Stromal cell of bone marrow (primary cell): ENCODE data around the gene KLK10.

Source experiments
- DNase-seq: peaks from one replicate; pipeline ENCODE4 v3.0.0-alpha.2; 2012; ENCODE audit warnings: low read depth

KLK10 gene

GRCh38 chr19:51019544-51019925 is at the start of gene KLK10:
Gene KLK10, minus strand, starts transcription at chr19:51019709. Its CDS starts 579 bp downstream, at chr19:51019130.
- no peak for DNase-seq

DNA sequence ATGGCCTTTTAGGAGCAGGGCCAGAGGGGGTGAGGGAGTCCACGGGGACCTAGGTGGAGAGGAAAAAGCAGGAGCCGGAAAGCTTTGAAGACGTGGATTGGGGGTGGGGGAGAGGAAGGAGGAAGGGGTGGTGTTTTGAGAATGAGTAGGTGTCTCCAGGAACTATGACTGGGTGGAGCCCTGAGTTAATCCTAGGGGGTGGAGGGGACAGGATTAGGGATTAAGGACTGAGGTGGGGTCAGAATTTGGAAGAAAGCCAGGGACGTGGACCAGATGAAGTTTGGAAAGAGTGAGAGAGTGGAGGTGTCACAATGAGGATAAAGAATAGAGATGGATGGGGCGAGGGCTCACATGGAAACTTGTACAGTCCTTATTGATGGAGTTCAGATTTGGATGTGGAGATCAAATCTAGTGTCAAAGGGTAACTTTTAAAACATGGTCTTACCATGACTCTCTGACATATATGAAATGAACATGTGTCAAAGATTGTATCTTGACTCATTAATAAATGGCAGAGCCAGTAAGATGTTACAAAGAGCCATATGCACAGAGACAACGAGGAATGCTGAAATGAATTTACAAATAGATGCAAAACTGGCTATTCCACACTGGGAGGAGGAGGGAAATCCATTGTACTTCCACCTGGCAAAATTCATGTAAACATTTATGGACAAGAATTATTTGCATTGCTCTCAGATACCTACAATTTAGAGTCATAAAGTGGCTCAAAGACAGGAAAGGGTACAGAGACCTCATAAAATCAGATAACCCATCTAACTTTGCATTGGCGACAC is 47.1 kb upstream of the KLK10 start:
- DNase-seq = no peak

DNA sequence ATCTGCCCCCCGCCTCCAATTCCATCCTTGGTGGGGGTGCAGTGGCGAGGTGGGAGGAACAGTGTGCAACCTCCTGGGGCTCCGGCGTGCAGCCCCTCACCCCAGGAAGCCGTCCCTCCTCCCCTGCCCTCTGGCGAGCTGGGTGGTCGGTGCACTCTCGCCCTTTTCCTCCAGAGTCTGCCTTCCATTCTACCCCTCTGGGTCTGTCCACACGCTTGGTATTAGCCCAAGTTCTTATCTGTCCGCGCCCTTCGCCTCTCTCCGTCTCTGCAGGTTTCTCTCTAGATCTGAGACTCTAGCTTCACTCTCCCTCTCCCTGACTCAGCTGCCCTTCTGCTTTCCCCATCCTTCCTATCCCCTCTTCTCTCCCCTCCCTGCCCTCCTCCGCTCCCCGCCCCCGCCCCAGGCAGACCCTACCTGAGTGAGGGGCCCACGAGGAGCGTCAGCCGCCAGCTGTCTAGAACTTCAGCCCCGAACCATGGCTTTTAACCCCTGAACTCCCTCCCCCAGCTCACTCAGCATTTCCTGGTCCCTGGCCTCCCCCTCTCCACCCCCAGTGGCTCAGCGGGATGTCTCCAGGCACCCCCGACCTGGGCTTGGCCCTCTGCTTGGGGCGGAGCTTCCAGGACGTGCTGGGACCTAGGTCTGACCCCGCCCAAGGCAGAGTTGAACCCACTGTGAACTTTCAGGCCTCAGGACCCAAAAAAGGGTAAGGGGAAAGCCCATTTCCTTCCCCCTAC is 45.9 kb upstream of the KLK10 start:
- no peak for DNase-seq

GRCh38 chr19:51064534-51065220 is 45.2 kb upstream of the KLK10 start, which contains the start of gene KLK13:
Gene KLK13, minus strand, starts transcription at chr19:51065092. Its CDS starts 25 bp downstream, at chr19:51065067.
- DNase-seq = no peak

DNA sequence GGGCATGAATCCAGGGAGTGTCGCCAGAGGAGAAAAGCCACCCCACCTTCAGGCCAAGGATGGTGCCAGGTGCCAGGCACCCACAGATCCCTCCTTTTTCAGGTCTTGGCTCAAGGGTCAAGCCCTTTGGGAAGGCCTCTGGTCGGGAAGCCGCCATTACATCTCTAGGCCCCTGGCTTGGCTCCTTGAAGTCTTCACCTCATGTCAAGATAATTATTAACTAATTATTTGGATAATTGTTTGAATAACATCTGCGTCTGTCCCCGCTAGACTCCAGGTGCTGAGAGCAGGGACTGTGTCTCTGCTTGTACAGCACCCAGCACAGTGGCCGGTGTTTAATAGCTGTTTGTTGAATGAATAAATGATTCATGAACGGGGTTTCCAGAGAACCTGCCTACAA is 44.2 kb upstream of the KLK10 start:
- no peak for DNase-seq

DNA sequence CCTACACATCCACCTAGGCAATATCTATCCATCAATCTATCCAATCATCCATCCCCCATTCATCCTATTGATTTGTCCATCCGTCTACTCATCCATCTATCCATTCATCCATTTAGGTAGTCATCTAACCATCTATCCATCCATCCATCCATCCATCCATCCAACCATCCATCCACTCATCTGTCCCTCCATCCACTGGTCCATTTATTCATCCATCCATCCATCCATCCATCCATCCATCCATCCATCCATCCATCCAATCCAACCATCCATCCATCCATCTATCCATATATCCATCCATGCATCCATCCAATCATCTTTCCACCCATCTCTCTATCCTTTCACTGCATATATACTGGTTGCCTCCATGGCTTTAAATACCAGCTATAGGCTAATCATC is 41.5 kb upstream of the KLK10 start:
- no peak for DNase-seq

- no peak for DNase-seq
Observed at GRCh38 chr19:51060336-51060735, 40.8 kb upstream of the KLK10 start.

GRCh38 chr19:51059715-51060114 is 40.2 kb upstream of the KLK10 start:
- no peak for DNase-seq

GRCh38 chr19:51055866-51056265 is 36.4 kb upstream of the KLK10 start:
- no peak for DNase-seq

GRCh38 chr19:51047031-51047335 is 27.5 kb upstream of the KLK10 start:
- DNase-seq = no peak

DNA sequence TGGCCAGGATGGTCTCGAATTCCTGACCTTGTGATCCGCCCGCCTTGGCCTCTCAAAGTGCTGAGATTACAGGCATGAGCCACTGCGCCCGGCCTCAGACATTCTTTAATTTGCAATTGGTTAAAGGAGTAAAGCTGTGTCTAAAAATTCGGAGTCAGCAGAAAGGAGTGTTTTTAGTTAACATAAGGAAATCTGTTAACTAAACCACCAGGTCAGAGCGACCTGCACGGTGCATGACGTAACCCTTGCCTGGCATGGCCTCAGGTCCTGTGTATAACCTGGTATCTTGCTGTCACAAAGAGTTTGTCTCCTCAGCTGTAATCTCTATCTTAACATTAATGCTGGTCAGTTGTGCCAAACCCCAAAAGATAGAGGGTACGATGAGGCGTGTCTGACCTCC is 24.8 kb upstream of the KLK10 start:
- DNase-seq = no peak

GRCh38 chr19:51043497-51043896 is 24.0 kb upstream of the KLK10 start:
- no peak for DNase-seq

- no peak for DNase-seq
Observed at GRCh38 chr19:51040151-51040550, 20.6 kb upstream of the KLK10 start.

- no peak for DNase-seq
Observed at GRCh38 chr19:51036519-51036918, 17.0 kb upstream of the KLK10 start.

DNA sequence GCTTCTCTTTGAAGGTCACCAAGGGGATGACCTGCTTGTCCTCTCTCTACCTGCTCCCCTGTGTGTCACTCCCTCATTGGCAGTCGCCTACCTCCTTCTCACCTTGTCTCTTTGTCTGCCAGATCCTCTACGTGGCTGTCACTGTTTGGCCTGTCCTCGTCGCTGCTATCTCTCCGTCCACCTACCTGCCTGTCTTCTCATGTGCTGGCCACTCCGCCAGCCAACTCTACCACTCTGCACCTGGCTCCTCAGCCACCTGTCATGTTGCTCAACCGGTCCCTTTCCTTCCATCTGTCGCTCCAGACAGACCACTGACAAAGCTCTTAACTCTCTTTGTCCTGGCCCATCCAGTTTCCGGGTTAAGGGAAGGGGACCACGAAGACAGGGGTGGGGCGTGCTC is 15.2 kb upstream of the KLK10 start, which contains the start of gene KLK12:
Gene KLK12 (minus strand): TSS at position 299 of the 400 bp plus-strand sequence. CDS start 381 bp downstream, outside the sequence.
- no peak for DNase-seq

DNA sequence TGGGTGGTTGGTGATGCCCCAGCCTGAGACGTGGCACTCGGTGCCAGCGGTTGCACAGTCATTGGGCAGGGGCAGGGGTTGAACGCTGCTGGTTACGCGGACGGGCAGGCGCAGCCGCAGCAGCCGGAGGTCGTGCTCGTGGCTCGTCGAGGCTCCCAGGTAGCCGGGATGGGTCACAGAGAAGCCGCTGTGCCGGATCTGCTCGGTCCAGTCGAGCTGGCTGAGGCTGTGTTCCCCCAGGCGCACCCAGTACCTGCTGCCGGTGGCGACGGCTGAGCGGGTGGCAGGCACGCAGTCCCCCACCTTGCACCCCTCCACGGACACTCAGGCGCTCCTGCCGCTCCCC is 12.3 kb upstream of the KLK10 start:
- no peak for DNase-seq

- no peak for DNase-seq
Observed at GRCh38 chr19:51031220-51031879, 11.8 kb upstream of the KLK10 start.

- no peak for DNase-seq
Observed at GRCh38 chr19:51030631-51031030, 11.1 kb upstream of the KLK10 start.

DNA sequence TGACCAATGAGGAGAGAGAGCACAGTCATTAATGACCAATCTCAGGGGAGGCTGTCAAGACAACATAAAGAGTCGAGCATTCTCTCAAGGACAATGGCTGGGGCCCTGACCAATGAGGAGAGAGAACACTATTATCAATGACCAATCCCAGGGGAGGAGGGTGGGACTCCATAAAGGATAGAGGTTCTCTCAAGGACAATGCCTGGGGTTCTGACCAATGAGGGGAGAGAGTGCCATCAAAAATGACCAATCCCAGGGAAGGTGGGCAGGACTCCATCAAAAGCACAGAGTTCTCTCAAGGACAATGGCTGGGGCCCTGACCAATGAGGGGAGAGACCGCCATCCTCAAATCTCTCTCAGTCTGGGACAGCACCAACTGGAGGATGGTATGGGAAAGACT is 10.2 kb upstream of the KLK10 start:
- DNase-seq = no peak

GRCh38 chr19:51027873-51028272 is 8.4 kb upstream of the KLK10 start:
- no peak for DNase-seq

GRCh38 chr19:51027126-51027806 is 7.8 kb upstream of the KLK10 start:
- DNase-seq = no peak

DNA sequence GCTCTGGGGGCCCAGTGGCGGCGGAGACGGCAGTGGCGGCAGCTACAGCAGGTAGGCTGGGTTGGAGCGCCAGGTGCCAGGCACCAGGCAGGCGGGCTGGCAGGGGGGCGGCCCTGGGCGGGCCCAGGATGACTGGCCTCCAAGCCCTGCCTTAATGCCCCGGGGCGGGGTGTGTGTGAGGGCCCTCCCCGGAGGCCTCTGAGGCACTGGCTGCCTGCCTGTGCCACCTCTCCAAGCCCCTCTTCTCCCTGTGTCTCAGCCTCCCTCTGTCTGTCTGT is 7.0 kb upstream of the KLK10 start, which contains the start of gene KLK11:
Gene KLK11 (minus strand): TSS at position 63 of the 278 bp plus-strand sequence. CDS start 985 bp downstream, outside the sequence.
- no peak for DNase-seq
